GM12878 (cell line): ENCODE results near the gene LRFN2. TPM values are rescaled to one million over a fixed set of nuclear protein-coding genes. Genes with fewer than 3 reads are reported as not detected.

ENCODE experiments used
- ATAC-seq: fragments of 200-7000 bp; cut with Tn5 transposase; 3 replicates; pipeline ENCODE4 v1.9.1; 2020; ENCODE audit warnings: mild to moderate bottlenecking, moderate library complexity
- BruUV-seq: library from RNA; stranded (reverse); fragments of 400-500 nt; replicated peaks from 2 replicates; lab custom pipeline; 2021; lab: Mats Ljungman, UMichigan
- CTCF ChIA-PET: fragments of 300-600 bp; sonication (Branson Sonifier 250); formaldehyde crosslinking; extraction: SDS; loops from one replicate; lab custom pipeline; 2021; ENCODE audit warnings: inconsistent platforms; lab: Yijun Ruan, JAX
- POLR2A ChIA-PET: fragments of 350-600 bp; formaldehyde crosslinking; extraction: SDS; loops from one replicate; lab custom pipeline; 2021; ENCODE audit warnings: inconsistent platforms; lab: Charles Lee
- RAD21 ChIA-PET: fragments of 300-600 bp; sonication (Branson Sonifier 250); formaldehyde crosslinking; loops from one replicate; lab custom pipeline; 2023; ENCODE audit warnings: antibody characterized with exemption; ENCODE audit not compliant: unreplicated experiment; lab: Charles Lee
- SMC1A ChIA-PET: fragments of 300-600 bp; sonication (Branson Sonifier 250); formaldehyde crosslinking; loops from one replicate; lab custom pipeline; 2023; ENCODE audit not compliant: unreplicated experiment, uncharacterized antibody; lab: Charles Lee
- DNase-seq: peaks from one replicate; pipeline ENCODE4 v3.0.0-alpha.2; 2011; ENCODE audit warnings: low read depth, low spot score
- FAIRE-seq: peaks from 3 replicates; lab custom pipeline; 2011; peaks lifted over from hg19 to GRCh38; lab: Jason Lieb, UNC
- H2AFZ ChIP-seq: 2 replicates; pipeline ENCODE4 v1.6.0; 2011; ENCODE audit warnings: low read depth, low read length, control low read depth; ENCODE audit not compliant: control insufficient read depth
- H3K27ac ChIP-seq: 2 replicates; pipeline ENCODE4 v1.5.1; 2011; ENCODE audit warnings: control low read depth; ENCODE audit not compliant: control insufficient read depth, insufficient read depth
- H3K27me3 ChIP-seq, 2 experiments: replicated peaks in 1 of 2; 2 replicates each; pipeline versions ENCODE4 v1.6.0 to v1.6.1; 2011; ENCODE audit warnings: low read length in 1 of 2; ENCODE audit not compliant: control insufficient read depth in 2 of 2, insufficient read depth in 2 of 2
- H3K36me3 ChIP-seq, 2 experiments: 2 replicates each; pipeline ENCODE4 v1.5.1; 2011; ENCODE audit warnings: low read length in 1 of 2; ENCODE audit not compliant: control insufficient read depth in 2 of 2, insufficient read depth in 2 of 2
- H3K4me1 ChIP-seq: 2 replicates; pipeline ENCODE4 v1.6.1; 2011; ENCODE audit warnings: mild to moderate bottlenecking, low read length, moderate library complexity, mixed read lengths; ENCODE audit not compliant: control insufficient read depth, insufficient read depth
- H3K4me2 ChIP-seq: 2 replicates; pipeline ENCODE4 v1.6.0; 2011; ENCODE audit warnings: control low read depth; ENCODE audit not compliant: control insufficient read depth, insufficient read depth
- H3K4me3 ChIP-seq: fragments of 200-600 bp; sonication (generic); 2 replicates; pipeline ENCODE4 v1.5.1; 2016
- H3K79me2 ChIP-seq: 2 replicates; pipeline ENCODE4 v1.6.0; 2011; ENCODE audit warnings: low read length; ENCODE audit not compliant: control insufficient read depth, insufficient read depth
- H3K9ac ChIP-seq: 2 replicates; pipeline ENCODE4 v1.8.0; 2011; ENCODE audit warnings: low read length, control low read depth, mixed read lengths; ENCODE audit not compliant: control insufficient read depth, insufficient read depth
- H3K9me3 ChIP-seq: replicated peaks from 3 replicates; pipeline ENCODE4 v1.5.1; 2011; ENCODE audit warnings: mild to moderate bottlenecking, low read length; ENCODE audit not compliant: control insufficient read depth, insufficient read depth
- H4K20me1 ChIP-seq: 2 replicates; pipeline ENCODE4 v1.6.0; 2011; ENCODE audit not compliant: control insufficient read depth, insufficient read depth
- ELK1 ChIP-seq: IDR thresholded peaks from 2 replicates; pipeline ENCODE4 v1.6.1; 2012; ENCODE audit warnings: low read depth, low read length, improper control_type of control experiment
- KLF5 ChIP-seq: fragments of 450-650 bp; IDR thresholded peaks from 2 replicates; pipeline ENCODE4 v1.6.1; 2014; ENCODE audit warnings: mild to moderate bottlenecking; ENCODE audit not compliant: partially characterized antibody
- NFYB ChIP-seq: IDR thresholded peaks from 2 replicates; pipeline ENCODE4 v1.6.1; 2011; ENCODE audit warnings: low read depth, mild to moderate bottlenecking, low read length, improper control_type of control experiment, moderate library complexity; ENCODE audit not compliant: insufficient read depth
- NRF1 ChIP-seq: conservative IDR thresholded peaks from 2 replicates; pipeline ENCODE4 v1.6.1; 2011; ENCODE audit warnings: mild to moderate bottlenecking, low read depth, low read length, improper control_type of control experiment
- POLR2A ChIP-seq: IDR thresholded peaks from 2 replicates; pipeline ENCODE4 v1.6.1; 2011; ENCODE audit warnings: low read depth, mild to moderate bottlenecking, low read length
- RELA ChIP-seq: fragments of 450-650 bp; IDR thresholded peaks from 2 replicates; pipeline ENCODE4 v1.8.0; 2014; ENCODE audit warnings: borderline replicate concordance; ENCODE audit not compliant: partially characterized antibody
- TAF1 ChIP-seq: IDR thresholded peaks from 2 replicates; pipeline ENCODE4 v1.6.1; 2011; ENCODE audit warnings: mild to moderate bottlenecking, low read depth, low read length, borderline replicate concordance
- TCF3 ChIP-seq: IDR thresholded peaks from 2 replicates; pipeline ENCODE4 v1.6.1; 2012; ENCODE audit warnings: low read depth, mild to moderate bottlenecking, low read length, borderline replicate concordance; ENCODE audit not compliant: insufficient read depth
- YY1 ChIP-seq: IDR thresholded peaks from 2 replicates; pipeline ENCODE4 v1.6.1; 2011; ENCODE audit warnings: low read depth, mild to moderate bottlenecking, low read length
- ZSCAN29 ChIP-seq: fragments of 450-650 bp; IDR thresholded peaks from 2 replicates; pipeline ENCODE4 v1.6.1; 2017; ENCODE audit warnings: mild to moderate bottlenecking, moderate library complexity
- WGBS: methylation state at CpG from one replicate; pipeline ENCODE4 v1.1.6; 2016; ENCODE audit warnings: low lambda C conversion rate; ENCODE audit not compliant: insufficient replicate concordance, insufficient coverage; ENCODE audit errors: missing lambda C conversion rate; 5-methylcytosine and 5-hydroxymethylcytosine counted together
- in situ Hi-C: fragments of 300-500 bp; cut with MboI; formaldehyde crosslinking; loops from 9 replicates; pipeline ENCODE4 v1.14.3; 2018; ENCODE audit warnings: mixed read lengths
- intact Hi-C: fragments of 100-400 bp; cut with micrococcal nuclease; formaldehyde crosslinking; loops from one replicate; pipeline ENCODE4 v1.14.2; 2022; ENCODE audit not compliant: unreplicated experiment
- polyA plus RNA-seq, 11 experiments: library from polyadenylated mRNA; depleted of rRNA in 4 of 11; unstranded in 6 of 11; stranded (reverse) in 5 of 11; fragments of >200 nt; fragmentation: Nextera tagmentation in 4 of 11; fragmentation: Illumina TruSeq in 1 of 11; extraction: Ambion mirVana in 4 of 11; extraction: Trizol in 1 of 11; gene quantifications; 1 replicate in 1 of 11; 2 replicates in 10 of 11; pipeline versions ENCODE4 v1.2.1 to v1.2.3, GENCODE V29; 2011 to 2016; ENCODE audit warnings: inconsistent platforms in 2 of 11, missing spikeins in 2 of 11, low read depth in 1 of 11
- total RNA-seq, 4 experiments: library from RNA; depleted of rRNA in 3 of 4; stranded (reverse); fragments of >200 nt in 3 of 4; fragmentation: Illumina TruSeq in 1 of 4; extraction: Trizol in 1 of 4; gene quantifications; 2 replicates each; pipeline versions ENCODE4 v1.2.1 to v1.2.3, GENCODE V29; 2013 to 2021

Gene LRFN2
- total and polyA plus RNA-seq, 10 of the 15 experiments (the other 5 are each of a cell fraction or from before 2014, with no cell fraction given) = not detected

- no peak for TF ChIP-seq ELK1
- no peak for TF ChIP-seq NFYB
- TF ChIP-seq, all 136 proteins: peak for 0
Observed at GRCh38 chr6:40461643-40462042, 125.5 kb downstream of the LRFN2 start (continued).

GRCh38 chr6:40460380-40460779, 126.8 kb downstream of the LRFN2 start:
- no peak overlapping the region for H2AFZ ChIP-seq
- H4K20me1 ChIP-seq = no peaks in the 10 kb centered on the region; the same call in 1 of the 2 replicates
- intact Hi-C loops = no loop called here
- no peaks in the 10 kb centered on the region; a peak in 1 of 4 replicates for H3K27me3 ChIP-seq
- no peak for FAIRE-seq
- SMC1A ChIA-PET = no interaction called here
- H3K36me3 ChIP-seq = no peaks in the 10 kb centered on the region
- no peak overlapping the region for H3K4me3 ChIP-seq
- no peaks in the 10 kb centered on the region for H3K79me2 ChIP-seq
- no peak for ATAC-seq
- no peaks in the 10 kb centered on the region for H3K9me3 ChIP-seq
- BruUV-seq = no TSS peak
- H3K4me1 ChIP-seq = no peaks in the 10 kb centered on the region
- H3K4me2 ChIP-seq = no peak overlapping the region
- in situ Hi-C loops = no loop called here
- no peak overlapping the region for H3K9ac ChIP-seq
- TF ChIP-seq YY1 (no peak), TCF3 (no peak), TAF1 (no peak), KLF5 (no peak), NRF1 (no peak), ZSCAN29 (no peak), POLR2A (no peak), RELA (no peak)
- TF ChIP-seq, all 136 proteins: peak for 0
- WGBS = 30% methylated on average over 1 of the region's 1 CpG
- H3K27ac ChIP-seq = no peak overlapping the region
- ChIA-PET CTCF (no interaction called here), POLR2A (no interaction called here), RAD21 (no interaction called here)
- DNase-seq = no peak
